ENCODE measurements around the gene FADS1.

DNA sequence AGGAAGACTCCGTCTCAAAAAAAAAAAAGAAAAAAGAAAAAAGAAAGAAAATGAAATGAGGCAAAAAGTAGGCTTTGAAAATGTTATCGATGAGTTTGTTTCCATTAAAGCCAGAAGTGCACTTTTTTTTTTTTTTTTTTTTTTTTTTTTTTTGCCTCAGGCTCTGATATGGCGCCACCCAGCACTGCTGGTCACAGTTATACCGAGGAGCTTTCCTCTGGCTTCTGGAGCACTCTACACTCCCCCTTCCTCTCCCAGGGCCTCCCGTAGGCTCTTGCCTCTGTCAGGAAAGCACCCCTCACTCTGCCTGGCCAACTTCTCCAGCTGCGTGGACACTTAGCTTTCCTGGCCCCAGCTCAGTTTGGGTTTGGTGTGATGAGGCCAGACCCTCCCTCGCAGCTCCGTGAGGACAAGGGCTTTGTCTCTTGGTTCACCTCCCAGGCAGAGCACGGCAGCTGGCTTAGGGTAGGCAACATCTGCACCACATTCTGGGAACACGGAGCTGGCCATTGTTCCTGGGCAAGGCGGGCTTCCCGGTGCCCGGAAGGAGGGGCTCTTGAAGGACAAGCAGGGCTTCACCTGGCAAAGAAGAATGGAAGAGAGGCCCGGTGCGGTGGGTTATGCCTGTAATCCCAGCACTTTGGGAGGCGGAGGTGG lies 28.2 kb upstream of the FADS1 start:
- TF ChIP-seq CTCF (conservative IDR thresholded peaks at IDR 0.05; ENCODE audit: low read depth, low read length) = no peak
- TF ChIP-seq EZH2 (IDR thresholded peaks at IDR 0.05; ENCODE audit: borderline replicate concordance, low read depth, low read length, poor library complexity, severe bottlenecking) = no peak

Measured in A673 (cell line).